Neural cell (in vitro differentiated cells): ENCODE measurements around the gene ST8SIA6. TPM values are rescaled to one million over a fixed set of nuclear protein-coding genes. Genes with fewer than 3 reads are reported as not detected.

ENCODE experiments used
- H2AFZ ChIP-seq: fragments of 200-600, 300-800 bp; sonication (generic), shearing (Covaris generic); 2 replicates; pipeline ENCODE4 v1.6.0; 2014; ENCODE audit warnings: low read depth, mild to moderate bottlenecking, antibody characterized with exemption, low read length, moderate library complexity
- H3F3A ChIP-seq: fragments of 200-600 bp; shearing (Covaris generic); 2 replicates; pipeline ENCODE4 v1.6.1; 2016; ENCODE audit warnings: mild to moderate bottlenecking, moderate library complexity, mixed read lengths, antibody characterized with exemption, low read length; ENCODE audit not compliant: insufficient read depth, poor library complexity, severe bottlenecking
- H3K27ac ChIP-seq: fragments of 200-600, 300-800 bp; sonication (generic), shearing (Covaris generic); 2 replicates; pipeline ENCODE4 v1.5.1; 2014; ENCODE audit warnings: mild to moderate bottlenecking, low read length, moderate library complexity
- H3K27me3 ChIP-seq: fragments of 300-800, 200-600 bp; sonication (generic), shearing (Covaris generic); 2 replicates; pipeline ENCODE4 v1.6.0; 2014; ENCODE audit warnings: mild to moderate bottlenecking, low read depth, low read length, moderate library complexity; ENCODE audit not compliant: insufficient read depth
- H3K36me3 ChIP-seq: fragments of 300-800, 200-600 bp; sonication (generic), shearing (Covaris generic); 2 replicates; pipeline ENCODE4 v1.5.1; 2014; ENCODE audit warnings: mild to moderate bottlenecking, antibody characterized with exemption, low read length, moderate library complexity; ENCODE audit not compliant: insufficient read depth
- H3K4me2 ChIP-seq: fragments of 300-800, 200-600 bp; sonication (generic), shearing (Covaris generic); 2 replicates; pipeline ENCODE4 v1.6.0; 2014; ENCODE audit warnings: mild to moderate bottlenecking, low read length
- H3K4me3 ChIP-seq: fragments of 300-800, 200-600 bp; sonication (generic), shearing (Covaris generic); 2 replicates; pipeline ENCODE4 v1.5.1; 2014; ENCODE audit warnings: mild to moderate bottlenecking, low read length, moderate library complexity
- H3K79me2 ChIP-seq: fragments of 200-600 bp; shearing (Covaris generic); replicated peaks from 2 replicates; pipeline ENCODE4 v1.6.0; 2014; ENCODE audit warnings: mild to moderate bottlenecking, low read length, moderate library complexity; ENCODE audit not compliant: insufficient read depth
- H3K9ac ChIP-seq: fragments of 300-800, 200-600 bp; sonication (generic), shearing (Covaris generic); 2 replicates; pipeline ENCODE4 v1.6.1; 2016; ENCODE audit warnings: mild to moderate bottlenecking, low read length, mixed read lengths
- H3K9me2 ChIP-seq: fragments of 200-600 bp; shearing (Covaris generic); 2 replicates; pipeline ENCODE4 v1.6.1; 2016; ENCODE audit warnings: mild to moderate bottlenecking, low read length, mixed read lengths; ENCODE audit not compliant: insufficient read depth
- H3K9me3 ChIP-seq: fragments of 200-600, 300-800 bp; sonication (generic), shearing (Covaris generic); 2 replicates; pipeline ENCODE4 v1.6.1; 2016; ENCODE audit warnings: mild to moderate bottlenecking, mixed run types, low read length, moderate library complexity, mixed read lengths
- H4K20me1 ChIP-seq: fragments of 200-600 bp; shearing (Covaris generic); 2 replicates; pipeline ENCODE4 v1.6.1; 2016; ENCODE audit warnings: mild to moderate bottlenecking, mixed run types; ENCODE audit not compliant: insufficient read depth
- CTCF ChIP-seq: fragments of 450-650 bp; IDR thresholded peaks from 2 replicates; pipeline ENCODE4 v1.5.1; 2014; ENCODE audit warnings: antibody characterized with exemption, mild to moderate bottlenecking, moderate library complexity; ENCODE audit not compliant: poor library complexity, severe bottlenecking
- EP300 ChIP-seq: fragments of 450-650 bp; conservative IDR thresholded peaks from 2 replicates; pipeline ENCODE4 v1.6.1; 2014; ENCODE audit warnings: antibody characterized with exemption, mild to moderate bottlenecking, moderate library complexity; ENCODE audit not compliant: poor library complexity, severe bottlenecking
- EZH2 ChIP-seq: fragments of 200-600, 300-800 bp; shearing (Covaris generic), sonication (generic); IDR thresholded peaks from 2 replicates; pipeline ENCODE4 v1.6.1; 2014; ENCODE audit warnings: antibody characterized with exemption, low read length, borderline replicate concordance, mild to moderate bottlenecking; ENCODE audit not compliant: insufficient read depth, poor library complexity, severe bottlenecking
- MXI1 ChIP-seq: fragments of 450-650 bp; conservative IDR thresholded peaks from 2 replicates; pipeline ENCODE4 v1.6.1; 2014; ENCODE audit warnings: antibody characterized with exemption, mild to moderate bottlenecking; ENCODE audit not compliant: poor library complexity, severe bottlenecking
- POLR2AphosphoS5 ChIP-seq: IDR thresholded peaks from 2 replicates; pipeline ENCODE4 v1.6.1; 2012
- RAD21 ChIP-seq: fragments of 450-650 bp; conservative IDR thresholded peaks from 2 replicates; pipeline ENCODE4 v1.6.1; 2014; ENCODE audit warnings: antibody characterized with exemption, mild to moderate bottlenecking, moderate library complexity
- REST ChIP-seq: IDR thresholded peaks from 2 replicates; pipeline ENCODE4 v1.6.1; 2012; ENCODE audit warnings: borderline replicate concordance
- SMC3 ChIP-seq: fragments of 450-650 bp; conservative IDR thresholded peaks from 2 replicates; pipeline ENCODE4 v1.6.1; 2014; ENCODE audit warnings: antibody characterized with exemption, mild to moderate bottlenecking, moderate library complexity; ENCODE audit not compliant: poor library complexity
- TAF1 ChIP-seq: IDR thresholded peaks from 2 replicates; pipeline ENCODE4 v1.6.1; 2012; ENCODE audit warnings: low read depth
- polyA plus RNA-seq: library from polyadenylated mRNA; depleted of rRNA; stranded (reverse); fragments of >200 nt; gene quantifications from 2 replicates; pipeline ENCODE4 v1.2.3, GENCODE V29; 2014

Gene ST8SIA6
- polyA plus RNA-seq, 1 donor from 2014 or later, result 0.41 TPM

GRCh38 chr10:17307123-17307522 is 147.3 kb downstream of the ST8SIA6 start:
- TF ChIP-seq POLR2AphosphoS5 (no peak), CTCF (no peak), EP300 (no peak), SMC3 (no peak), RAD21 (no peak), MXI1 (no peak), EZH2 (no peak), TAF1 (no peak), REST (no peak)

GRCh38 chr10:17292375-17292774 is 162.0 kb downstream of the ST8SIA6 start:
- no peak overlapping the region for H3K9ac ChIP-seq
- no peak for TF ChIP-seq EP300
- no peak for TF ChIP-seq RAD21
- TF ChIP-seq EZH2, result no peak
- no peak for TF ChIP-seq TAF1
- no peak overlapping the region for H3K27ac ChIP-seq
- no peaks in the 10 kb centered on the region for H3K27me3 ChIP-seq
- H3K36me3 ChIP-seq, result no peaks in the 10 kb centered on the region
- no peak overlapping the region for H2AFZ ChIP-seq
- no peaks in the 10 kb centered on the region for H3K9me2 ChIP-seq
- H3F3A ChIP-seq, result no peaks in the 10 kb centered on the region
- H3K4me2 ChIP-seq, result no peak overlapping the region
- no peak overlapping the region for H3K4me3 ChIP-seq
- H4K20me1 ChIP-seq, result no peaks in the 10 kb centered on the region
- no peaks in the 10 kb centered on the region for H3K79me2 ChIP-seq
- no peaks in the 10 kb centered on the region for H3K9me3 ChIP-seq

More at GRCh38 chr10:17307123-17307522, 147.3 kb downstream of the ST8SIA6 start:
- H3K27ac ChIP-seq, result no peak overlapping the region
- H4K20me1 ChIP-seq, result no peaks in the 10 kb centered on the region
- no peaks in the 10 kb centered on the region for H3K79me2 ChIP-seq
- H3F3A ChIP-seq, result no peaks in the 10 kb centered on the region
- H3K9me2 ChIP-seq, result no peaks in the 10 kb centered on the region
- H3K4me2 ChIP-seq, result no peak overlapping the region
- no peaks in the 10 kb centered on the region for H3K9me3 ChIP-seq
- no peak overlapping the region for H3K9ac ChIP-seq
- H3K27me3 ChIP-seq, result no peaks in the 10 kb centered on the region
- H2AFZ ChIP-seq, result no peak overlapping the region
- H3K36me3 ChIP-seq, result no peaks in the 10 kb centered on the region
- H3K4me3 ChIP-seq, result no peak overlapping the region
